ENCODE results near the gene LPAR2. TPM values are rescaled to one million over a fixed set of nuclear protein-coding genes. Genes with fewer than 3 reads are reported as not detected.

The LPAR2 gene
- 2.2 and 2.3 TPM in 2 replicates for polyA plus RNA-seq (2011; rRNA removed)
- polyA minus RNA-seq (2011; rRNA and poly(A)+ RNA removed), result 0.64 and 3.0 TPM in 2 replicates

- no peak within 1 kb of the TSS for H3K27ac ChIP-seq (ENCODE audit: low read depth, low read length)
- H3K9me3 ChIP-seq (ENCODE audit: control insufficient read depth, insufficient read depth, low read length), result peaks cover 4% of the 10 kb centered on the region; the same call in 1 of the 2 replicates
- TF ChIP-seq CTCF (IDR thresholded peaks at IDR 0.05; ENCODE audit: low read depth, low read length), result no peak
- ChIA-PET CTCF (interaction anchor here (0.9 kb wide), 1 partner anchor 98 kb away, joined by 3 read pairs; no protein-coding TSS in a partner anchor), POLR2A (no interaction called here)
- no peak for DNase-seq (ENCODE audit: low read depth, low spot score)
- H3K27me3 ChIP-seq (ENCODE audit: control insufficient read depth, insufficient read depth, low read length), result no peaks in the 10 kb centered on the region
- H3K4me3 ChIP-seq (ENCODE audit: low read depth, low read length), result peak within 1 kb of the TSS; percentile 43
Measured at GRCh38 chr19:19627621-19628500, at the start of gene LPAR2. TSS of gene LPAR2 (minus strand) at chr19:19628220. CDS start at chr19:19627275, 945 bp downstream.

- peaks cover 64% of the 10 kb centered on the region for H3K9me3 ChIP-seq (ENCODE audit: control insufficient read depth, insufficient read depth, low read length)
- H3K27me3 ChIP-seq (ENCODE audit: control insufficient read depth, insufficient read depth, low read length), result no peaks in the 10 kb centered on the region
- no peak overlapping the region for H3K4me3 ChIP-seq (ENCODE audit: low read depth, low read length)
- no peak for TF ChIP-seq CTCF (IDR thresholded peaks at IDR 0.05; ENCODE audit: low read depth, low read length)
- CTCF ChIA-PET, result no interaction called here
- DNase-seq (ENCODE audit: low read depth, low spot score), result no peak
- POLR2A ChIA-PET, result no interaction called here
- no peak overlapping the region for H3K27ac ChIP-seq (ENCODE audit: low read depth, low read length)
Measured at GRCh38 chr19:19677579-19677978, 49.6 kb upstream of the LPAR2 start.

- CTCF ChIA-PET, result no interaction called here
- TF ChIP-seq CTCF (IDR thresholded peaks at IDR 0.05; ENCODE audit: low read depth, low read length), result no peak
- no peak overlapping the region for H3K27ac ChIP-seq (ENCODE audit: low read depth, low read length)
- H3K27me3 ChIP-seq (ENCODE audit: control insufficient read depth, insufficient read depth, low read length), result no peaks in the 10 kb centered on the region
- DNase-seq (ENCODE audit: low read depth, low spot score), result no peak
- POLR2A ChIA-PET, result no interaction called here
- no peak overlapping the region for H3K4me3 ChIP-seq (ENCODE audit: low read depth, low read length)
- peaks cover 60% of the 10 kb centered on the region for H3K9me3 ChIP-seq (ENCODE audit: control insufficient read depth, insufficient read depth, low read length)
Measured at GRCh38 chr19:19674315-19674714, 46.3 kb upstream of the LPAR2 start.

GRCh38 chr19:19672816-19673215, 44.8 kb upstream of the LPAR2 start:
- POLR2A ChIA-PET, result no interaction called here
- Histone ChIP-seq H3K4me3 (ENCODE audit: low read depth, low read length) (no peak overlapping the region), H3K27ac (ENCODE audit: low read depth, low read length) (no peak overlapping the region), H3K9me3 (ENCODE audit: control insufficient read depth, insufficient read depth, low read length) (peaks cover 51% of the 10 kb centered on the region), H3K27me3 (ENCODE audit: control insufficient read depth, insufficient read depth, low read length) (no peaks in the 10 kb centered on the region)
- TF ChIP-seq CTCF (IDR thresholded peaks at IDR 0.05; ENCODE audit: low read depth, low read length), result no peak
- CTCF ChIA-PET, result interaction anchor here (0.6 kb wide), 1 partner anchor 231 kb away, joined by 5 read pairs; no protein-coding TSS in a partner anchor
- no peak for DNase-seq (ENCODE audit: low read depth, low spot score)

GRCh38 chr19:19670070-19670551, 42.1 kb upstream of the LPAR2 start:
- CTCF ChIA-PET, result no interaction called here
- no peak overlapping the region for H3K27ac ChIP-seq (ENCODE audit: low read depth, low read length)
- DNase-seq (ENCODE audit: low read depth, low spot score), result no peak
- H3K4me3 ChIP-seq (ENCODE audit: low read depth, low read length), result no peak overlapping the region
- TF ChIP-seq CTCF (IDR thresholded peaks at IDR 0.05; ENCODE audit: low read depth, low read length), result no peak
- H3K27me3 ChIP-seq (ENCODE audit: control insufficient read depth, insufficient read depth, low read length), result no peaks in the 10 kb centered on the region
- peaks cover 32% of the 10 kb centered on the region for H3K9me3 ChIP-seq (ENCODE audit: control insufficient read depth, insufficient read depth, low read length)
- POLR2A ChIA-PET, result no interaction called here

Measured in AG04450 (cell line).